Pulmonary artery endothelial cell (primary cell): ENCODE measurements around the gene SPART. TPM values are rescaled to one million over a fixed set of nuclear protein-coding genes. Genes with fewer than 3 reads are reported as not detected.
"Not testable (repeated sequence)": the region's sequence is repeated elsewhere in the genome, so short reads cannot be mapped to it uniquely, and the experiment has no call there.

Experiments used
- DNase-seq: peaks from one replicate; pipeline ENCODE4 v3.0.0-alpha.2; 2011; ENCODE audit warnings: low read depth, low spot score
- total RNA-seq: library from RNA; depleted of rRNA; stranded (reverse); fragments of >200 nt; gene quantifications from 2 replicates; pipeline ENCODE4 v1.2.3, GENCODE V29; 2014

SPART gene
- total RNA-seq, 1 donor from 2014 or later: 101 TPM

GRCh38 chr13:36354842-36355623, 8.8 kb upstream of the SPART start:
- DNase-seq: no peak

DNA sequence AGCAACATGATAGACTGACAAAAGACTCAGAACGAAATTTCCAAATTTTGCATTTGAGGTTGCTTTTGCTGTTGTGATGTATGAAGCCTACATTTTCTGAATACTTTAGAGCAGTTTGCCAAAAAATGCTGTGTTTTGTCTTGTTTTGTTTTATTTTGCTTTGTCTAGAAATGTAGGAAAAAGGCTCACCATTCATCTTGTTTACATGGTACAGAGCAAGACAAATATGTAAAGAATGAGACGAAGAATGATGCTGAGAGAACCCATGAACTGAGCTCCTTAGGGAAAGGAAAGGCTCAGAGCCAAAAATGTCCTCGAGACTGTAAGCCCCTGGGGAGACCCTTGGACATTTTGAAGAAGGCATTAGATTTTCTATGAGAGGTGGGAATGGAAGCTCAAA, 6.8 kb upstream of the SPART start:
- no peak for DNase-seq

DNA sequence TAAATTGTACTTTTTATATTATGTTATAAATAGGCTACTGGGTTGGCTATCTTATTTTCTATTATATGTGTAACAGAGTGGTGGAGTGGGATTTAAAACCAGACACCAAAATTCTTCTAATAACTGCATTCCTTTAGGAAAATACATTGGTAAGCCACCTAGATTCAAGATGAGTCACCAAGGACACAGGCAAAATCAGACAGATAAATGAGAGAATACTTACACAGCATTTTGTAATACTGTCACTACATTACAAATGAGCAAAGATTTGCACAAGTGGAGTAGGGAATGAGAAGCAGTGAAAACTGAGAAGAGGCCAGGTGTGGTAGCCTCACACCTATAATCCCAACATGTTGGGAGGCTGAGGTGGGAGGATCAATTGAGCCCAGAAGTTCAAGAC, 6.2 kb upstream of the SPART start:
- DNase-seq: no peak

DNA sequence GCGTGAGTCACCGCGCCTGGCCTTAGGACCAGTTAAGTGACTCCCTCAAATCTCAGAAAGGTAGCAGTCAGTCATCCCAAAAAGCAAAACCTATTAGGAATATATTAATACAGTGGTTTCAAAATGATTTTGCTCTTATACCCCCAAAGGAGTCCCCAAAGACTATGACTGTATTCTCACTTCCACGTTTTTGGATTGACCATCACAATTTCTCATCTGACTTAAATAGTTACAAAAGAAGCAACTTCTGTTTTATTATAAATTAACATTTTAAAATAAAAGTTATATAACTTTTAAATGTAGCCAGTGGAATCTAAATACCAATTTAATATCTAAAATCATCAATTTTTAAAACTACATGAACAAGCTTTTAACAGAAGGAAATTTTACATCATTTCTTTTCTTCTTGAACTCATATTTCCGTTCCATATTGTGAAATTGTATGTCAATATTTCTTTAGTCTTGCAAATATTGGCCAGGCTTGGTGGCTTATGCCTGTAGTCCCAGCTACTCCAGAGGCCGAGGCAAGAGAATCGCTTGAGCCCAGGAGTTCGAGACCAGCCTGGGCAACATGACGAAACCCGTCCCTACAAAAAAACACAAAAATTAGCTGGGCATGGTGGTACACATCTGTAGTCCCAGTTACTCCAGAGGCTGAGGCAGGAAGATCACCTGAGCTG, 1.5 kb upstream of the SPART start:
- no peak for DNase-seq

GRCh38 chr13:36345438-36346221, 564 bp downstream of the SPART start:
- DNase-seq: peak; percentile 69

GRCh38 chr13:36344886-36345437, 1.2 kb downstream of the SPART start:
- no peak for DNase-seq

GRCh38 chr13:36344173-36344572, 2.0 kb downstream of the SPART start:
- DNase-seq: no peak

- no peak for DNase-seq
Measured at GRCh38 chr13:36343766-36344165, 2.4 kb downstream of the SPART start.

DNA sequence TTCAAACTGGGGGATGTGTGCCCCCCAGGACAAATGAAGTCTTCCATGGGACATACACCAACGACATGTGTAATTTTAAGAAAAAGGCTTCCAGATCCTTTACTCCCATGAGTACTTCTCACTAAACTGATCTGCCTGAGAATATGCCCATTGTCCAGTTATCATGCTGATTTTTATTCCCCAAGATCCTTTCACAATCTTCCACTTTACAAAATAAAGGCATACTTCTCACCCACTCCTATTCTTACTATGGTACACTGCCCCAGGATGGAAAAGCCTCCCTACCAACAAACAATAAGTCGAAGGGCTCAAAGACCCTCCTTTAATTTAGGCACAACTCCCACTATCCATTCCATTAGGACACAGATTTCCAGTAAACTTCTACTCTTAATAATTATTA, 3.5 kb downstream of the SPART start:
- no peak for DNase-seq

- no peak for DNase-seq
Measured at GRCh38 chr13:36341718-36342117, 4.5 kb downstream of the SPART start.

- no peak for DNase-seq
Measured at GRCh38 chr13:36339600-36340155, 6.5 kb downstream of the SPART start.

GRCh38 chr13:36337938-36338641, 8.1 kb downstream of the SPART start:
- no peak for DNase-seq

GRCh38 chr13:36332986-36333385, 13.2 kb downstream of the SPART start:
- no peak for DNase-seq

GRCh38 chr13:36332255-36332654, 13.9 kb downstream of the SPART start:
- DNase-seq: not testable (repeated sequence)

- DNase-seq: no peak
Measured at GRCh38 chr13:36331280-36331679, 14.9 kb downstream of the SPART start.

DNA sequence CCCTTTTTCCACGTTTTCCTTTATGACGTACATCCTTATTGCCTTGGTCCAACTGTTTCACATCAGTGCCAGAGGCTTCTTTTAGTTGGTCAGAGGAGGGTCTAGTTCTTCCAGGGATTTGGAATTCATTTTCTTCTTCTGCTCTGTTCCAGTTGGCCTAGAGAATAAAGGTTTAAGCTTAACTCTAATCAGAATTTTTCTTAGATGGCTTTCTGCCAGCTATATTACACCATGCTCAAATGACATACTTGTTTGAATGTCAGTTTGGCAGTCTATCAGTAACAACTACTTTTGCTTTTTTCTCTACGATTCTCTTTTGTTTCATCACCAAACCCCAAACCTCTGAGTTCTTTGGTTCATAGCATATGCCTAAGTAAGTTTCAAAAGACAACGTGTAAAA, 16.8 kb downstream of the SPART start:
- no peak for DNase-seq

GRCh38 chr13:36328821-36329220, 17.4 kb downstream of the SPART start:
- DNase-seq: no peak

DNA sequence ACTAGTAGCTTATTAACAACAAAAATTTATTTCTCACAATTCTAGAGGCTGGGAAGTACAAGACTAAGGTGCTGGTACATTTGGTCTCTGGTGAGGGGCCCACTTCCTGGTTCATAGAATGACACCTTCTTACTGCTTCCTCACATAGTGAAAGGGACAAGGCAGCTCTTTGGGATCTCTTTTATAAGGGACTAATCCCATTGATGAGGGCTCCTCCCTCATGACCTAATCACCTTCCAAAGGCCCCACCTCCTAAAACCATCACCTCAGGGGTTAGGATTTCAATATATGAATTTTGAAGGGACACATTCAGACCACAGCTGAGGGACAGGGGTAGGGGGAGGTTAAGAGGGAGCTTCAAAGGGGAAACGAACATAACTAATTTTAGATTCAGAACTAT, 20.3 kb downstream of the SPART start:
- no peak for DNase-seq

GRCh38 chr13:36324881-36325280, 21.3 kb downstream of the SPART start:
- DNase-seq: not testable (repeated sequence)

- DNase-seq: no peak
Measured at GRCh38 chr13:36323951-36324566, 22.1 kb downstream of the SPART start.

GRCh38 chr13:36323408-36323807, 22.8 kb downstream of the SPART start:
- DNase-seq: no peak
